Astrocyte of the cerebellum (primary cell): ENCODE measurements around the gene ATG5.

Source experiments
- DNase-seq: peaks from one replicate; pipeline ENCODE4 v3.0.0-alpha.2; 2011; ENCODE audit warnings: low read depth
- H3K4me3 ChIP-seq: 2 replicates; pipeline ENCODE4 v1.5.1; 2011; ENCODE audit warnings: mild to moderate bottlenecking, low read depth, low read length, moderate library complexity
- in situ Hi-C: cut with HindIII; loops from 2 replicates; pipeline ENCODE4 v1.10.0; 2017; ENCODE audit warnings: low sequenced_read_pairs
- TF ChIP-seq, protein P1 (sequence below): IDR thresholded peaks from 2 replicates; pipeline ENCODE4 v1.5.1; 2012; ENCODE audit warnings: low read length, low read depth, moderate library complexity, mild to moderate bottlenecking; ENCODE audit errors: missing control alignments

The ATG5 gene

DNA sequence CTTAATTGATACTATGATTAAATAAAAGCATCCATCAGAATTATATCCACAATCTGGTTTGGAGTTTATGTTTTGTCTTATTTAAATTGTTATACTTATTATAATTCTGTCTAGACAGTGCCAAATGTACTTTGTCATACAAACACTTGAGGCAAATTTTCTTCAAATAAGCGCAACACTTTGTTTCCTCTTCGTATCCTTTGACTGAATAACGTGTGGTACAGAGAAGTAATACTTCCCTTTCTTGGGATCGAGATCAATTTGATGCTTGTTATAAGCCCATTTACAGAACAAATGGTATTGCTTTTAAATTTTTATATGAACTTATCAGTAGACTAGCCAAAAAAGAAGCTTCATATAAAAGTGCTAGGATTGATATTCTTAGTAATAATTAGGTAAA is 111.0 kb downstream of the ATG5 start:
- DNase-seq: no peak
- in situ Hi-C loops: no loop called here
- TF ChIP-seq, protein P1, sequence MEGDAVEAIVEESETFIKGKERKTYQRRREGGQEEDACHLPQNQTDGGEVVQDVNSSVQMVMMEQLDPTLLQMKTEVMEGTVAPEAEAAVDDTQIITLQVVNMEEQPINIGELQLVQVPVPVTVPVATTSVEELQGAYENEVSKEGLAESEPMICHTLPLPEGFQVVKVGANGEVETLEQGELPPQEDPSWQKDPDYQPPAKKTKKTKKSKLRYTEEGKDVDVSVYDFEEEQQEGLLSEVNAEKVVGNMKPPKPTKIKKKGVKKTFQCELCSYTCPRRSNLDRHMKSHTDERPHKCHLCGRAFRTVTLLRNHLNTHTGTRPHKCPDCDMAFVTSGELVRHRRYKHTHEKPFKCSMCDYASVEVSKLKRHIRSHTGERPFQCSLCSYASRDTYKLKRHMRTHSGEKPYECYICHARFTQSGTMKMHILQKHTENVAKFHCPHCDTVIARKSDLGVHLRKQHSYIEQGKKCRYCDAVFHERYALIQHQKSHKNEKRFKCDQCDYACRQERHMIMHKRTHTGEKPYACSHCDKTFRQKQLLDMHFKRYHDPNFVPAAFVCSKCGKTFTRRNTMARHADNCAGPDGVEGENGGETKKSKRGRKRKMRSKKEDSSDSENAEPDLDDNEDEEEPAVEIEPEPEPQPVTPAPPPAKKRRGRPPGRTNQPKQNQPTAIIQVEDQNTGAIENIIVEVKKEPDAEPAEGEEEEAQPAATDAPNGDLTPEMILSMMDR: no peak

DNA sequence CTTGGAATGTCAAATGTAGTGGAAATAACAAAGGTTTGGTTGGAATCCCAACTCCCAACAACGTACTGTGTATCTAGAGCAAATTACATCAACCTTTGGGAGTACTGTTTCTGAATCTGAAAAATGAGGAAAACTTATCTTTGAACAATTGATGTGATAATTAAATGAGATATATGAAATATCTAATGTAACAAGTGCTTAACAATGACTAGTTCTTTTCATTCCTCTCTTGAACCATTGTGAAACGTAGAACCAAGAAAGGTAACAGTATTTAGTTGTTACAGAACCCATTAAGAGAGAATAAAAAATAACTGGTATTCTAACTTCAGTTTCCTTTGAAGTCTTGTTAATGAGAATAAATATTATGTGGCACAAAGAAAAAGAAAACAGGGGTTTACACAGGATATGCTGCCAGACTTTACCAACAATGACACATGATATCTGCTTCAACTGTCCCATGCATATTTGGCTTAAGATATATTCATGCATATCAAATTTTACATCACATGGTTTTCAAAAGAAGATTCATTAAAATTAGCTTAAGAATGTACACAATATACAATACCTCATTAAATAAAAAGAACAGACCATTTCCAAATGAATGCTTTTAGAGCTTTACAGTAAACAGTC is 111.8 kb downstream of the ATG5 start:
- TF ChIP-seq, protein P1: no peak
- no peak overlapping the region for H3K4me3 ChIP-seq
- DNase-seq: peak; percentile 23
- in situ Hi-C loops: no loop called here

More for the DNA sequence above, 111.0 kb downstream of the ATG5 start:
- H3K4me3 ChIP-seq: no peak overlapping the region

DNA sequence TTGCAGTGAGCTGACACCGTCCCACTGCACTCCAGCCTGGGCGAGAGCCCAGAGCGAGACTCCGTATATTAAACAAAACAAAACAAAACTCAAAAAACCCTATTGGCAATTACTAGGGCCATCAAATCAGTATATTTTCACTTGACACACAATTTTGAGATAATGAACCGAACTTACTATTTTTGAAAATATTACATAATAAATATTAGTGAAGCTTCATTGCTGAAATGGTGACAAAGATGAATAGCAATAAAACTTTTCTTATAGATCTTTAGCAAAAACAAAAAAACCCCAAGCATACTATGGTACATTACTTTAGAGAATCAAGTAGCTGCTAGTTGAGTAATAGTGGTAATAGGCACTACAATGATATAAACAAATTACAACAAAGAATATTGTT is 113.0 kb downstream of the ATG5 start:
- no peak overlapping the region for H3K4me3 ChIP-seq
- no peak for DNase-seq
- TF ChIP-seq, protein P1: no peak

DNA sequence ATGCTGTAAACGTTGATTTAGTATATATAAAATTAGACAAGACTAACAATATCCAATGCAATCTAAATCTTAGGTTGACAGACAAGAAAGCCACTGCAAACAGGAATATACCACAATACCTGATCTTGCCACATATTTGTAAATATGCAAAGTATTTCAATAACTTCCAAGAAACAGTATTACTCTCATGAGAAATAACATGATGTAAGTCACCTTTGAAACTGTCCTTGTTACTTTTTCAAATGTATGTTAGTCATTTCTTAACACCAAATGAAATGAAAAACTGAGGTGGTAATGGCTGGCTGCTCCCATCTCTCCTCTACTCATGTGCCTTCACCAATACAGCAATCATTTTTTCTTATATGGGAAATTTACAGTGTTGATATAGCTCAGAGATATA is 118.7 kb downstream of the ATG5 start:
- H3K4me3 ChIP-seq: no peak overlapping the region
- DNase-seq: no peak
- TF ChIP-seq, protein P1: no peak
- in situ Hi-C loops: no loop called here

More for the DNA sequence above, 113.0 kb downstream of the ATG5 start:
- in situ Hi-C loops: no loop called here

DNA sequence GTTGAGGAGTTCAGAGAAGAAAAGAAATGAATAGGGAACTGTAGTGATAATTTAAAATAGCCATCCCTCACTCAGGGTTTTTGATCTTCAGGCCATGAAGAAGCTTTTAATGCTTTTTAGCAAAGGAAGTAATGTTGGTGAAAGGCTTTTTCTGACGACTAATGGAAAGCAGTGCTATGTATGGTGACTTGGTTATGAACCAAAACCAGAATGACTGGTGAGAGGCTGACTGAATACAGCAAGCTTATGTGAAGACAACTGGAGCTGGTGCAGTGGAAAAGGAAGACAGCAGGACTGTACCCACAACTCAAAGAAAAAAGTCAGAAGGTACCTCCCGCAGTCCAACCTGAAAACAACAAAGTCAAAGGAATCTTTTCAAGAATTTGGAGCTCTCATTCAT is 120.6 kb downstream of the ATG5 start:
- no peak overlapping the region for H3K4me3 ChIP-seq
- TF ChIP-seq, protein P1: no peak
- in situ Hi-C loops: no loop called here
- no peak for DNase-seq

DNA sequence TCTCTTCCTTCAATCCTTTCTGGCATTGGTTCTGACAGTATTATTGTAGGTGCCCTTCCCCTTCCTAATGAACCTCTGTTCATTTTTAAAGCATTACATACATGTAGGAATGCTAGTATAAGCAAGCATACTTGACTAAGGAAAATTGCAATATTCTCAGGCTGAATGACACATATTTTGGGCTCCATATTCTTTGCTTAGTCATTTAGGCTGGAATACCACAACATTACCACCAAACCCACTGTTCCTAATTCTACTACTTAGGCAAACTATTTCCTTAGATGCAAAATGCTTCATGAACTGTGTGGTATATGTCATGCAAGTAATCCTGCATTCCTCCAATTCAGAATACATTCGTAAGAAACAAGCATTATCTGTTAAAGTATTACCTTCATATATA is 125.6 kb downstream of the ATG5 start:
- DNase-seq: peak; percentile 82
- no peak overlapping the region for H3K4me3 ChIP-seq
- in situ Hi-C loops: no loop called here
- TF ChIP-seq, protein P1: no peak
